Epidermal melanocyte (primary cell): ENCODE measurements around the gene ASTL.
"Not testable (repeated sequence)": the region's sequence is repeated elsewhere in the genome, so short reads cannot be mapped to it uniquely, and the experiment has no call there.

Experiments used
- DNase-seq: peaks from one replicate; pipeline ENCODE4 v3.0.0; 2011; ENCODE audit warnings: low spot score; ENCODE audit not compliant: insufficient read length

The ASTL gene

GRCh38 chr2:96099861-96100798, 38.2 kb downstream of the ASTL start:
- no peak for DNase-seq

- no peak for DNase-seq
Observed at GRCh38 chr2:96098900-96099590, 39.3 kb downstream of the ASTL start.

- no peak for DNase-seq
Observed at GRCh38 chr2:96097951-96098823, 40.1 kb downstream of the ASTL start.

GRCh38 chr2:96097441-96097840, 40.9 kb downstream of the ASTL start:
- DNase-seq, result no peak

GRCh38 chr2:96095116-96095636, 43.1 kb downstream of the ASTL start:
- no peak for DNase-seq

- DNase-seq, result no peak
Observed at GRCh38 chr2:96093528-96093927, 44.8 kb downstream of the ASTL start.

- DNase-seq, result no peak
Observed at GRCh38 chr2:96092951-96093350, 45.4 kb downstream of the ASTL start.

GRCh38 chr2:96092573-96092877, 45.8 kb downstream of the ASTL start:
- DNase-seq, result no peak

- no peak for DNase-seq
Observed at GRCh38 chr2:96091711-96092572, 46.4 kb downstream of the ASTL start.

GRCh38 chr2:96091141-96091710, 47.1 kb downstream of the ASTL start:
- no peak for DNase-seq

GRCh38 chr2:96090196-96090926, 47.9 kb downstream of the ASTL start:
- no peak for DNase-seq

- DNase-seq, result no peak
Observed at GRCh38 chr2:96089356-96090195, 48.7 kb downstream of the ASTL start.

GRCh38 chr2:96088340-96089335, 49.7 kb downstream of the ASTL start:
- DNase-seq, result no peak

GRCh38 chr2:96087130-96087529, 51.2 kb downstream of the ASTL start:
- DNase-seq, result no peak

- DNase-seq, result no peak
Observed at GRCh38 chr2:96085541-96086355, 52.6 kb downstream of the ASTL start.

GRCh38 chr2:96084858-96085518, 53.3 kb downstream of the ASTL start:
- DNase-seq, result not testable (repeated sequence)
